ENCODE data around the gene MYH16. TPM values are rescaled to one million over a fixed set of nuclear protein-coding genes. Genes with fewer than 3 reads are reported as not detected.
"Not testable (repeated sequence)": the region's sequence is repeated elsewhere in the genome, so short reads cannot be mapped to it uniquely, and the experiment has no call there.

Gene MYH16
- total RNA-seq, 1 donor: not detected

GRCh38 chr7:99270702-99271101 lies 1.9 kb upstream of the MYH16 start:
- no peak for DNase-seq (ENCODE audit: low read depth)
- TF ChIP-seq CTCF (IDR thresholded peaks at IDR 0.05; ENCODE audit: insufficient read depth, low read depth, low read length): no peak
- no peak overlapping the region for H3K4me3 ChIP-seq (ENCODE audit: low read depth, low read length)

- DNase-seq (ENCODE audit: low read depth); H3K4me3 ChIP-seq (ENCODE audit: low read depth, low read length): not testable (repeated sequence)
Observed at GRCh38 chr7:99273561-99273960, 922 bp downstream of the MYH16 start.

- H3K4me3 ChIP-seq (ENCODE audit: low read depth, low read length); DNase-seq (ENCODE audit: low read depth): not testable (repeated sequence)
Observed at GRCh38 chr7:99274908-99275307, 2.3 kb downstream of the MYH16 start.

- no peak for DNase-seq (ENCODE audit: low read depth)
- TF ChIP-seq CTCF (IDR thresholded peaks at IDR 0.05; ENCODE audit: insufficient read depth, low read depth, low read length): no peak
- no peak overlapping the region for H3K4me3 ChIP-seq (ENCODE audit: low read depth, low read length)
Observed at GRCh38 chr7:99275496-99275895, 2.9 kb downstream of the MYH16 start.

GRCh38 chr7:99278180-99278579 lies 5.5 kb downstream of the MYH16 start:
- peak; percentile 14 for TF ChIP-seq CTCF (IDR thresholded peaks at IDR 0.05; ENCODE audit: insufficient read depth, low read depth, low read length)
- no peak for DNase-seq (ENCODE audit: low read depth)
- no peak overlapping the region for H3K4me3 ChIP-seq (ENCODE audit: low read depth, low read length)

- DNase-seq (ENCODE audit: low read depth); H3K4me3 ChIP-seq (ENCODE audit: low read depth, low read length): not testable (repeated sequence)
Observed at GRCh38 chr7:99284165-99284564, 11.5 kb downstream of the MYH16 start.

GRCh38 chr7:99287779-99288534 lies 15.3 kb downstream of the MYH16 start:
- H3K4me3 ChIP-seq (ENCODE audit: low read depth, low read length): no peak overlapping the region
- DNase-seq (ENCODE audit: low read depth): no peak
- no peak for TF ChIP-seq CTCF (IDR thresholded peaks at IDR 0.05; ENCODE audit: insufficient read depth, low read depth, low read length)

GRCh38 chr7:99289185-99289584 lies 16.5 kb downstream of the MYH16 start:
- DNase-seq (ENCODE audit: low read depth): no peak
- H3K4me3 ChIP-seq (ENCODE audit: low read depth, low read length): no peak overlapping the region
- no peak for TF ChIP-seq CTCF (IDR thresholded peaks at IDR 0.05; ENCODE audit: insufficient read depth, low read depth, low read length)

- not testable (repeated sequence) for H3K4me3 ChIP-seq (ENCODE audit: low read depth, low read length); DNase-seq (ENCODE audit: low read depth)
Observed at GRCh38 chr7:99290148-99290547, 17.5 kb downstream of the MYH16 start.
